Stimulated activated CD8-positive, alpha-beta memory T cell treated with anti-CD3 and anti-CD28 coated beads, Interleukin-7, amount 100 ng/mL, for 1 hour (primary cell): ENCODE results near the gene AUNIP.

Source experiments
- DNase-seq, 2 donors: peaks; one replicate each; pipeline ENCODE4 v3.0.0-alpha.2; 2020; ENCODE audit warnings: low read depth in 2 of 2

AUNIP gene

DNA sequence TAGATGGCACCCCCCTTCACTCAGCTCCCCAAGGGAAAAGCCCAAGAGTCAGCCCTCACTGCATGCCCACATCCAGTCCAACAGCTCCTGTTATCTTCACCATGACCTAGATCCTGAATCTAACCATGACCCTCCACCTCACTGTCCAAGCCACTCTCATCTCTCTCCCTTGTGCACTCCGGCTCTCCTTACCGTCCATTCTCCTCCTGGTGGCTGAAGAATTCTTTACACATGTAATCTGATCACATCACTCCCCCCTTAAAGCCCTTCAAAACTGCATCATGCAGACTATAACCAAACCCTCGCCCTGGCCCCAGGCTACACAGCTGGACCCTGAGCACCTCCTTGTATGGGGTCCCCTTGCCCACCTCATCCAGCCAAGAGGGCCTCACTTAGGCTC, 30.2 kb upstream of the AUNIP start:
- DNase-seq, result no peak

DNA sequence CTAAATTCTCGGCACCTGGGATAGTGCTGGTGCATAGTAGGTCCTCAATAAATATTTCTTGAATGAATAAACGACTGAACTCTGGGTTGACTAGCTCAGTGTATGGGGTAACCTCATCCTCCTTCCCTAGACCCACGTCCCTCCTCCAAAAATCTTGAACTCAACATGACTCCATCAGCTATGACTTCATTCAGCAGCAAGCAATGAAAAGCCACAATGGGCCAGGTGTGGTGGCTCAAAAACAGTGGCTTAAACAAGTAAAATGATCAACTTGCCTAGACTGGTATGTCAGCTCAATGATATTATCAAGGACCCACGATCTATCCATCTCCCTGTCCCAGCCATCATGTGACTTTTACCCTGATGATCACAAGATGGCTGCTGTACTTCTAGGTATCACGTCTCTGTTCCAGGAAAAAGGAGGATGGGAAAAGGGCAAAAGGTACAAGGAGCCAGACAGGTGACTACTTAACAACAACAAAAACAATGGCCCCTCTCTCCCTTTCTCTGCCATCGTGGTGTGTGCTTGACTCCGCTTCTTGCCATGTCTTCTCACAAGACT, 29.2 kb upstream of the AUNIP start:
- DNase-seq, result no peak

GRCh38 chr1:25885602-25886001, 26.3 kb upstream of the AUNIP start:
- no peak for DNase-seq

- no peak for DNase-seq
These were observed 22.0 kb upstream of the AUNIP start for GRCh38 chr1:25881266-25881665.

DNA sequence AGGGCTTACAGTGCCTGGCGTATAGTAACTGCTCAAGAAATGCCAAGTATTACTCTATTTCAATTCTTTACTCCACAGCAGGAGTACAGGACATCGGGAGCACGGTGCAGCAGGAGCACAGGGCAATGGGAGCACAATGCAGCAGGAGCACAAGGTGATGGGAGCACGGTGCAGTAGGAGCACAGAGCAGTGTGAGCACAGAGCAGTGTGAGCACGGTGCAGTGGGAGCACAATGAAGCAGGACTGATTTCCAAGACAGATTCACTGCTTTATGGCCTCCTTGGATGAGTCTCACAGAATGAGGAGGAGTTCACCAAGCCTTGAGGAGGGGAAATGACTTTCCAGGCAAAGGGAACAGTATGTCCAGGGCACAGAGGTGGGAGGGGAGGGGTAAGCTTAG, 21.3 kb upstream of the AUNIP start:
- DNase-seq, result no peak

- no peak for DNase-seq
These were observed 20.4 kb upstream of the AUNIP start for GRCh38 chr1:25879675-25880074.

DNA sequence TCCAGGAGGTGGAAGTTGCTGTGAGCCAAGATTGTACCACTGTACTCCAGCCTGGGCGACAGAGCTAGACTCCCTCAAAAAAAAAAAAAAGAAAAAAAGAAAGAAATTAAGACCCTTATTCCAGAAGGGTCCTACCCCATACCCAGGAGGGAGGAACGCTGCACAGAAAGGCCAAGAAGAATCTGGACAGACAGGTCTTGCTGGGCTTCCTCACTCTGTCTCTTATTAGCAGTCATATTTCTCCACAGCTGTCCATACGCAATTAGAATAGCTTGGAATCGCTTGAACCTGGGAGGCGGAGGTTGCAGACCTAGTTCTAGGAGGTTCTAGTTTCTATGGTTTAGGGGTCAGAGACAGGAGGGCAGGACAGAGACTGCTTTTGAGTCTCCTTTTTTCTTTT, 19.4 kb upstream of the AUNIP start:
- no peak for DNase-seq

- no peak for DNase-seq
These were observed 17.9 kb upstream of the AUNIP start for GRCh38 chr1:25877155-25877554.

- no peak for DNase-seq
These were observed 17.4 kb upstream of the AUNIP start for GRCh38 chr1:25876693-25877077.

DNA sequence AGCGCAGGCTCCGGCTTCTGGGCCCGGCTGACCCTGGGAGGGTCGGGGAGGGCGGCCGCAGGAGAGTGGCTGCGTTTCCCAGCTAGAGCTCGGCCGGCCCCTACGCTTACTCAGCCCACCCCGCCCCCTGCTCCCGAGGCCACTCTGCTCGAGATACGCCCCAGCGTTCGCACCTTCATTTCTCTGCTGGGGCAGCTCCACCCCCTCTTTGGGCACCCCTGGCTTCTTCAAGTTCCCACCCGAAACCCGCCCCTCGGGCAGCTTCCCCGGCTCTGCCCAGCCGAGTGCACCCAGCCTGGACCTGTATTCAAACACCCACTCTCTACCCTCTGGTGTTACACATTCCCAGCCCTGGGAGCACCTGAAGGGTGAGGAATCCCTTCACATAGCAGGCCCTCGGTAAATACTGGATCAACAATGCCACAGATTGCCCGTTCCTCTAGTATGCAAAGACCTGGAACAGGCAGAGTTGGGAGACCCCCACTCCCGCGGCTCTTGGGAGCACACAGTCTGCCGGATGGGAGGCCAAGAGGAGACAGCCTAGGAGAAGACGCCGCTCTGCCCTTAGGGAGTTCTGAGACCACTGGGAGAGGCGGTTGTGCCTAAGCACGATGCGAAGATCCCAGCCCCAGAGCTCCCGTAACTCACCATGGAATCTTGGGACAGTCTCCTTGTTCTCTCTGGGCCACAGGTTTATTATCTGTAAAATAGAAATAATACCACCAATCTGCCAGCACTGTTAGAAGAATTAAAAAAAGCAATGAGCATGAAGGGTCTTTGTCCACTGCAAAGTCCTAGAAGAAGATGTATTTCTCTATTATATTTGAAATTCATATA, 16.8 kb upstream of the AUNIP start:
- DNase-seq, result no peak

- DNase-seq, result peak in 1 of 2 donors; percentile 19
These were observed 16.0 kb upstream of the AUNIP start, which contains the start of gene PAQR7 for GRCh38 chr1:25875154-25875855. TSS of gene PAQR7 (minus strand) at chr1:25875708. CDS start at chr1:25863839, 11,869 bp downstream.

DNA sequence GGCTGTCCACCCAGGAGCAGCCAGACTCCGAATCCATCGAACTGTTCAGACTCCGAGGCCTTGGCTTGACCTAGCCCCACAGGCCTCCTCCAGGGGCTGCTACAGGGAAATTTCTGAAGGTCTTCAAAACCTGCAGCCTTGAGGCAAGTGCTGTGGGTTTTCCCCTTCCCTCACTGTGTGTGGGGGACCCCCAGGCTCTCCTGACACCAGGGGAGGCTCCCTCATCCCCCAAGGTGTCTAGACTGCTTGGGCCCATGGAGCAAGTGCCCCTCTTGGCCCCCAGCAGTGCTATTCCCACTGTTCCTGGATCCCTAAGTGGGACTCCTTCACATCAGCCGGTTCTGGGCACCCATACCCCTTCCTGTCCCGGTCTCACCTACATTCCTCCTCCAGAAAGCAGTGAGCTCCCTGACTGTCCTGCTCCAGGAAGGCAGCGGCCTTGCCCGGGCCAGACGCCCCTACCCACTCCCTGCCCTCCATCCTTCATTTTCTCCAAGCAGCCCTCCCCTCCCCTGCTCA, 15.4 kb upstream of the AUNIP start:
- DNase-seq, result no peak

GRCh38 chr1:25874209-25874608, 15.0 kb upstream of the AUNIP start:
- DNase-seq, result no peak

GRCh38 chr1:25873120-25873519, 13.9 kb upstream of the AUNIP start:
- no peak for DNase-seq

DNA sequence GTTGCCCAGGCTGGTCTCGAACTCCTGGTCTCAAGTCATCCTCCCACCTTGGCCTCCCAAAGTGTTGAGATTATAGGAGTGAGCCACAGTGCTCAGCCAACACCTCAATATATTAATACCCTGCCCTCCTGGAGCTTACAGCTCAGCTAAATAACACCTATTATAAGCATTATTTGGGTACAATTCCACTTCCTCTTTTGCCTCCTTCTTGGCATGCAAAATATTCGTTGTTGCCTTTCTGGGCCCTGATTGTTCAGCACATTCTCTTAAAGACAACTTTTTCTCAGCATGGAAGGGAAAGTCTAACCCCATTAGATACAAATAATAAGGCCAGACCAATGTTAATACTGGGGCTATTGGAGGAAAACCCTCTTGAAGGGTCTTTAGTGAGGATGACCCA, 13.5 kb upstream of the AUNIP start:
- DNase-seq, result no peak

GRCh38 chr1:25871704-25872494, 12.6 kb upstream of the AUNIP start:
- DNase-seq, result no peak

DNA sequence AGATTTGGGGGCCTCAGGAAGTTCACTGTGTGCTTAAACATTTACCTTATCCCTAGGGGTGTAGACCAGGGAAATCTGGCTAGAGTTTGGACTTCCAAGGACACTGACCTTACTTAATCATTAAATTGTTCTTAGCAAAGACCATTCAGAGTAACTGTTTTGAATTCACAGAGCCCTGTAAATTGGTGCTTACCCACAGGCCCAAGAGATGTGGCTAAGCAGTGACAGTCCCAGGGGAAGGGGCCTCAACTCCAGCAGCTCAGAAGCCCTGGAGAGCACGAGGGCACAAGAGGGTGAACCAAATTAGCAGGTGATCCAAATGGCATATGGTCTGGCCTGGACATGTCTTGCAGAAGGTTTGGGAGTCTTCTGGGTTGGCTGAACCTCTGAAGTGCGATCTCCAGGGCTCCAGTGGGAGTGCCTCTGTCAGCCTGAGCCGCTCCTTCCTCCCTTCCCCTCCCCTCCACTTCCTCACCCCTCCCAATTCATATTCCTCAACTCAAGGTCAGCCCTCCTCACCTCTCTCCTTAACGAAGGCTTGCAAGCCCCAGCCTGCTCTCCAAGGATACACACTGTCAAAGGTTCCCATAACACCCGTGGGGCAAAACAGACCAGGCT, 11.9 kb upstream of the AUNIP start:
- DNase-seq, result no peak

DNA sequence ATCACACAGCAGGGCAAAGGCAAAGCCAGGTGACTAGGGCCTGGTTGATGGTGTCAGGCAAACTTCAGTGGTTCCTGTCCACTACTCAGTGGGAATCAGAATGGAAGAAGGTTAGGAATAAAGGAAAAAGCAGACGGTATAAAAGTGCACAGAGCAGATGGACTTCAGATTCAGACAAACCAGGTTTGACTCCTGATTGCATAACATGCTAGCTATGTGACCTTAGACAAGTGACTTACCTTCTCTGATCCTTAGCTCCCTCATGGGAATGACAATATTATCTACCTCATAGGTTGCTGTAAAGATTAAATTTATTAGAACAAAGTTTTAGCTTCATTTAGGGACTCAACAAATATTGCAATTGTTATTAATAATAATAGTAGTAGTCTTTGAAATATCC, 11.4 kb upstream of the AUNIP start:
- no peak for DNase-seq

- no peak for DNase-seq
These were observed 10.8 kb upstream of the AUNIP start for GRCh38 chr1:25869909-25870606.

DNA sequence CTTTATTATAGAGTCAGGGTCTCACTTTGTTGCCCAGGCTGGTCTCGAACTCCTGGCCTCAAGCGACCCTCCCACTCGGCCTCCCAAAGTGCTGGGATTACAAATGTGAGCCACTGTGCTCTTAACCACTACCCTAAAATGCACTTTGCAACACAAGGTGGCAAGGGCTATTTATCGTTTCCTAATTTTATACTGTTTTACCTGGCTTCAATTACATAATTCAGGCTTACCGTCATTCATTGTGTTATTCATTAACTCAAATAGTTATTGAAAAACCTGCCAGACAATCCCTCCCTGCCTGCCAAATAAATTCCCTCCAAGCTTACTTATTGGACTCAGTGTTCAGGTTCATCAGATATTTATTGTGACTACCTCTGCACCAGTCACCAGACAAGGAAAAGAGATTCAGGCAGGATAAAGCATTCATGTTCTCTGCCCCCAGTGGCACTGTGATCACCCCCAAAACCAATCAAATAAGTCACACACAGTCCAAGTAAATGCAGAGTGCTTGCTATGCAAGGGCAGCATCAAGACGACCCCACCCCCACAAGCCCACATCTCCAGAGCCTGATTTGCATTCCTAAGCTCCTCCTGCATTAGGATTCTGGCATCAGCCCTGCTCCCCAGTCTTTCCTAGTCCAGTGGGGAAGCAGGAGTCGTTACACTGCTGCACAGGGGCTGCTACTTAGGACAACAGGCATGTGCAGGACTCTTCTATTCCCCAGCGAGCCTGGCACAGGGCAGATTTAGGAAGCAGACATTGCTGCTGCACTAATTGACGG, 8.1 kb upstream of the AUNIP start:
- no peak for DNase-seq
